Effector CD8-positive, alpha-beta T cell (primary cell): ENCODE data around the gene SGK2.

Source experiments
- DNase-seq: peaks from one replicate; lab custom pipeline; 2025; lab: John Stamatoyannopoulos, UW
- total RNA-seq, 4 experiments: gene quantifications; one replicate each; lab custom pipeline; 2026; lab: John Stamatoyannopoulos, UW

Gene SGK2
- 0.19 to 0.72 (median 0.47) reads per million in 4 experiments for total RNA-seq

- no peak for DNase-seq
Observed at GRCh38 chr20:43558412-43559146, at the start of gene SGK2. TSS of gene SGK2 (plus strand) at chr20:43559027. CDS start at chr20:43566496, 7,469 bp downstream.

- no peak for DNase-seq
Observed at GRCh38 chr20:43511879-43512278, 46.9 kb upstream of the SGK2 start.

- no peak for DNase-seq
Observed at GRCh38 chr20:43513372-43513930, 45.4 kb upstream of the SGK2 start.

- peak; percentile 92 for DNase-seq
Observed at GRCh38 chr20:43513931-43514647, 44.7 kb upstream of the SGK2 start.

DNA sequence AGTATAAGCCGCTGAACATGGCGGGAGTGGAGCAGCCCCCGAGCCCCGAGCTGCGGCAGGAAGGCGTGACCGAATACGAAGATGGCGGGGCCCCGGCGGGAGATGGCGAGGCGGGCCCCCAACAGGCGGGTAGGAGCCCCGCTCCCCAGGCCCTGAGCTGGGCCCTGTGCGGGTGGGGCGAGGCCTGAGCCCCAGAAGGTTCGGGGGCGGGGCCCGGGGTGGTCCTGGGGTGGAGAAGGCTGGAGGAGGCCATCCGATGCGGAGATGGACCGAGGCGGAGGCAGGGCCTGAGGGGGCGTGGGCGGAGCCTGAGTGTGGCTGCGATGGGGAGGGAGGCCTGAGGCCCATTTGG, 44.2 kb upstream of the SGK2 start:
- peak; percentile 38 for DNase-seq

DNA sequence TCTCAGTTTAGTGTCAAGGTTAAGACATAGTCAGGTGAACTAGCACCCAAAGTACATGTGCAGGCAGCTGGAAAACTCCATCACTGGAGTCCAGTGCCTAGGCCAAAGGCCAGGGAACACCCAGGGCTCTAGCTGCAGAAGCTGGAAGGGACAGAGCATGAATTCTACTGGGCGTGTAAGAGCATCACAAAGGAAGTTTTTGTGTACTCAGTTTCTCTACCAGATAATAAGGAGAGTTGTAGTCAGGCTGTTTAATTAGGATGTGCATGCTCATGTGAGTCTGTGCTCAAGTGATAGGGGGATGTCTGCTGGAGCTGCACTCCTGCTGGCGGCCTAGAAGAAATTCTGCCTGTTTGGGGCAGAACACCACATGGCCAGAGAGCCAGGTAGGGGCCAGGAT, 43.2 kb upstream of the SGK2 start:
- DNase-seq: no peak

GRCh38 chr20:43516251-43516824, 42.5 kb upstream of the SGK2 start:
- no peak for DNase-seq

DNA sequence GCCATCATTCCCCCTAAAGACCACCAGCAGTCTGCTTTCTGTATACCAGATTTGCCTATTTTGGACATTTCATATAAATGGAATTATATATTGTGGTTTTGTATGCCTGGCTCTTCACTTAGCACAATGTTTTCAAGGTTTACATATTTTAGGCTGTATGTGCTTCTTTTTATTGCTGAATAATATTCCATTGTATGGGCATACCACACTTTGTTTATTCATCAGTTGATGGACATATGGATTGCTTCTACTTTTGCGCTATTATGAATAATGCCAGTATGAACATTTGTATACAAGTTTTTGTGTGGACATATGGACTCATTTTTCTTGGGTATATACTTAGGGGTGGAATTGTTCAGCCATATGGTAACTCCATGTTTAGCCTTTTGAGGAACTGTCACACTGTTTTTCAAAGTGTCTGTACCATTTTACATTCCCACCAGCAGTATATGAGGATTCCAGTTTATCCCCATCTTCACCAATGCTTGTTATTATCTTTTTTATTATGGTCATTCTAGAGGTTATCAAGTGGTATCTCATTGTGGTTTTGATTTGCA, 38.7 kb upstream of the SGK2 start:
- no peak for DNase-seq

DNA sequence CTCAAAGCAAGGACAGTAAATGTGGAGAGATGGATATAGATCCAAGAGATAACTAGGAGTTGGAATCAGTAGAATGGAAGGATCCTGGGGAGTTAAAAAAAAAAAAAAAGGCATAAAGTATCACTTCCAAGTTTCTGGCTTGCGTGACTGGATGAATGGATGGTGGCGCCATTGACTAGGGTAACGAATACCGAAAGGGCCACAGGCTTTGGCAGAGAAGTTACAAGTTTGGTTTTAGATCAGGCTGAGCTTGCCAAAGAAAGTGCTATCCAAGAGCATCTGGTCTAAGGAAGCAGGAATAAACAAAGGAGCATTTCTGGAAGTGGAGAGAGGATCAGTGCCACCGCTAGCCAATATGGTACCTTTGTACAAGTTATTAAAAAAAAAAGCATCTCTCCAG, 33.8 kb upstream of the SGK2 start:
- no peak for DNase-seq

GRCh38 chr20:43528258-43528875, 30.5 kb upstream of the SGK2 start:
- no peak for DNase-seq

- DNase-seq: no peak
Observed at GRCh38 chr20:43529051-43529450, 29.8 kb upstream of the SGK2 start.

DNA sequence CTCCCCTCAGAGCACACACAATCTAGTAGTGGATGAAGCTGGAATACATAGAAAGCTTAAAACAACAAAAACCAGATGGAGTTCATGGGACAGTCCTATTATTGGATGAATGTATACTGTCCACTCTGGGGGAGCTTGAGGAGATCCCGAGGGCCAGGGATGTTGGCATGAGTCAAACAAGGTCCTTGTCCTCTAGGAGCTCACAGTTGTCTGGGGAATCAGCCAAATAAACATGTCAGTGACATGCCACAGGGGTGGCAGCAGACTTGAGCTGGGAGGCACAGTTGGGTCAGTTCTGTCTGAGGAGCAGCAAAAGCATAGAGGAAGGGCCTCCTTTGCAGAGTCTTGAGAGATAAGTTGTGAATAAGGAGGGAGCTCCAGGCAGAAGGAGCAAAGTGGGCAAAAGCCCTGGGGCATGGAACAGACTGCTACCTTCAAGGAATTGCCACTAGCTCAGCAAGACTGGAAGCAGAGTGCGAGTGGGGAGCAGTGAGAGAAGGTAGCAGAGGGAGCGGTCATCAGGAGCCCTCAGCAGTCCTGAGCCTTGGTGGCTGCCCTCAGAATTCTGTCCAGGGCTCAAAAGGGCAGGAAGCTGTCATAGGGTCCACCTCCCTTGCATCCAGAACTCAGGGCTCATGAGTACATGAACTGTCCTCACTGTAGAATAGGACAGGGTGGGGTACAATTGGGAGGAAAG, 29.2 kb upstream of the SGK2 start:
- DNase-seq: no peak

DNA sequence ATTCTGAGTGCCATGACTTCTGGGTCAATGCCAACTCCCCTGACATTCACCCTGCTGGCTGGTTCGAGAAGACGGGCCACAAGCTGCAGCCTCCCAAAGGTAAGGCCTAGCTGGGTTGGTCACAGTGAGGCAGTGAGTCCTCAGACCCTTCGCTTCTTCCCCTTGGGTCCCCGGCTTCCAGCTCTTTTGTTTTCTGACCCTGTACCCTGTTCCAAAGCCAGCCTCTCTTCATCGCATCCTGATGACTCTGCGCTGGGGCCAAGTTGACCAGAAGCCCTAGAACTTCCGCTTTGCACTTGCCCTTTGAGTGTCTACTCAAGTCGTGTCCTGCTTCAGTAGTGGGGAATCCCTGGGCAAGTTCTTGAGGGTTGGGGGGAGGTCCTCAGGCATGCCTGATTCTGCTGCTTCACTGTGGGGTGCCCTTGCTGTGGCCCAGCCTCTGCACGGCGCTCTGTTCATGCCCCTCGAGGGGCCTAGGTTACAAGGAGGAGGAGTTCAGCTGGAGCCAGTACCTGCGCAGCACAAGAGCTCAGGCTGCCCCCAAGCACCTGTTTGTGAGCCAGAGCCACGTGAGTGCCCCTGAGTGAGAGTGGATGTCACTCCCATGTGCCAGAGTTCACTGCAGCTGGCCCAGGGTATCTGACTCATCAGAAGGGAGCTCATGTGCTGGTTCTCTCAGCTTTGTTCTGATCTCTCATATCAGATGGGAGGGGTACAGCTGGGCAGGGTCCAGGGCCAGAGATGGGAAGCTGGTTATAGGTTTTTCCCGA, 28.3 kb upstream of the SGK2 start:
- DNase-seq: no peak

DNA sequence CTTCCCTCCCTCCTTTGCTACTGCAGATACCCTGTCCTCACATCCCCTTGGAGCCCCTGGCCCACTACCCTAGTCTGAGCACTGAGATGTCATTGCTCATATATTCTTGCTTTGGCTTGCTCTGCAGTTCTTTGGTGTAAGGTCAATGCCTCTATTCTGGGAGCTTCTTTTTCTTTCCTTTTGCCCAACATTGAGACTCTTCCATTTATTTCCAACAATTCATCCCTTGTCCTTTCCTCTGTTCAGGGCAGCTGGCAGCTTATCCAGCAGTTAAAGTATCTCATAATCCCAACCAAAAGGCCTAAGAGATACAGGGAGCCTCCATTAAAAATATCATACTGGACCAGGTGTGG, 27.8 kb upstream of the SGK2 start:
- DNase-seq: no peak

GRCh38 chr20:43532416-43533055, 26.3 kb upstream of the SGK2 start:
- no peak for DNase-seq

DNA sequence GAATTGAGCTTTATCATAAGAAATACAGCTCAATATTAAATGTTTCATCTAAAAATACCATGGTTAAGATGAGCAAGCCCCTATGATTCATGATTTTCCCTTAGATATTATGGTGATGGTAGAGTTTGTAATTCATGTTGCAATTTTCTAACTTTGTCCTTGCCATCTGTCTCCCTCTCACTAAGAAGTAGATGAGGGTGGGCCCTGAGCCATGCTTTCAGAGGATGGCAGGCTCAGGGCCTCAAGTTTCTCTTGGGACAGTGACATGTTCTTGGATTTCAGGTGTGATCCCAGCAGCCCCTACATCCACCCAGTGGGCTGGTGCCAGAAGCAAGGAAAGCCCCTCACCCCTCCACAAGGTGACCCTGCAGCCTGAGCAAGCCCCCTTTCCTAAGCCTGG, 25.8 kb upstream of the SGK2 start:
- no peak for DNase-seq

DNA sequence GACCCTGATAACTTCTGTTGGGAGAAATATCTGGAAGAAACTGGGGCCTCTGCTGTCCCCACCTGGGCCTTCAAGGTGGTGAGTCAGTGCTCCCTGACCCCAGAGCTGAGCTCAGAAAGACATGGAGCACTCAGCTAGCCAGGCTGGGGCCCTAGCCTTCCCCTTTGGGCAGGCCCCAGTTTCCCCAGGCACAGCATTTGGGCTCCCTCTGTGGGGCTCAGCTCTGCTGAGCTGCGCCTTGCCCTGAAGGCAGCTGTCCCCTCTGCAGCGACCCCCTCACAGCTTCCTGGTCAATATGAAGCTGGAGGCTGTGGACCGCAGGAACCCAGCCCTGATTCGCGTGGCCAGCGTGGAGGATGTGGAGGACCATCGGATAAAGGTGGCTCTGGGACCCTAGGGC, 24.8 kb upstream of the SGK2 start:
- DNase-seq: no peak

DNA sequence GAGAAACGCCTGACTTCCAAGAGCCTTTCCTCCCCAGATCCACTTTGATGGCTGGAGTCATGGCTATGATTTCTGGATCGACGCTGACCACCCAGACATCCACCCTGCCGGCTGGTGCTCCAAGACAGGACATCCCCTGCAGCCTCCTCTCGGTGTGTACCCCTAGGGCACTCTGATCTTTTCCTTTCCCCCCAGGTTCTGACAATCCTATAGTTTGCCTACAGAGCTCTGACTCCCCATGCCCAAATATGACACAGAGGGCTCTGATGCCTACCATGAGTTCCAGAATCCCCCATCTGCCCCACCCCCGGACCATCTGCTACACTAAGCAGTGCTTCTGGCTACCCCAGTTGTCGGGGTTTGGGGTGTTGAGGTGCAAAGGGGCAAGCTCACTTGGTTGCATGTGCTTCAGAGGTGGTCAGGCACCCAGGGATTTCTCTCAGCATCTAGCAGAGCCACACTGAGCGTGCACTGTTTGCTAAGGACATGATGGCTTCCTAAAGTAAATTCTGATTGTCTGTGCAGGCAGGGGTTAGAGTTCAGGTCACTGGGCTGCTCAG, 24.0 kb upstream of the SGK2 start:
- DNase-seq: no peak

DNA sequence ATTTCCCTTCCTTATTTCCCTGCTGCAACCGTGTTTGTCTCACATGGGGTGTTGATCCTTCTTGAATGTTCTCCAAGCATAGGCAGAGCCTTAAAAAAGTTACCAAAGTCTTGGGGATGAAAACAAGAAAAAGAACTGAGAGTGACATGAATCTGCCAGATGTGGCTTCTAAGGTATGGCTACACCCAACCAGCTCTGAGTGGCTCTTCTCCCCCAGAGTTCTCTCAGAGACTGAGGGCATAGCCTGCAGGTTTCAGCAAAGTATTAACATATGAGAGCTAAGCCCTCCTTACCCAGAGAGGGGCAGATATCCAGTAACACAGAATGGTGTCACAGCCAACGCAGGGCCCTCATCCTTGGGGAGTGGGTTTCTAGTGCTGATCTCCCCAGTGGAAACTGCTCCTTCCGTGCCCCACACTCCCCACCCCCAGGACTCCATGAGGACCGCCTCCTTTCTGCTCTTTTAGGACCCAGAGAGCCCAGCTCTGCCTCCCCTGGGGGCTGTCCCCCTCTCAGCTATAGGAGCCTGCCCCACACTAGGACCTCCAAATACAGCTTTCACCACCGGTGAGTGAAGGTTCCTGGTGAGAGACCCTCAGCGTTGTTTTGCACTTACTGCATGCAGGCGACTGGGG, 23.3 kb upstream of the SGK2 start:
- DNase-seq: no peak
